Measurements from ENCODE around the gene MRPL21. TPM values are rescaled to one million over a fixed set of nuclear protein-coding genes. Genes with fewer than 3 reads are reported as not detected.

MRPL21 gene
- total and polyA plus RNA-seq, 2 of the 13 experiments (the other 11 are each of a cell fraction or from before 2014, with no cell fraction given): 61.5 to 100 TPM

DNA sequence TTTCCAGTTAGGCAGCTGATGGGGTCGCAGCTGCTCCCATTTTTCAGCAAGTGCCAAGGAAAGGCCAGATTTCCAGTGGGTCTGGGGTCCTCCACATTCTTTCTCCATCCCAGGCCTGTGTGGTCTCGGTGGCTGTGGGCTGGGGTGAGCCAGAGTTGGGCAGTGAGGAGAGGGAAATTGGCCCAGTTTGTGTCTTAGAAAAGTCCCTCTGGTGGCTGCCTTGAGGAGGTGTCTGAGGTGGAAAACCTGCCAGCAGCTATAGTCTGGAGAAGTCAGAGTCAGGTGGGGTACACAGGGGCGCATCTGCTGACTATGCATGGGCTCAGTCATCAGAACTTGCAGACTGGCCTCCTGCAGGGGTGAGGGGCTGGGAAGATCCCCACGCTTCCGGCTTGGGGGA is 46.6 kb upstream of the MRPL21 start:
- POLR2A ChIA-PET: no interaction called here
- BruUV-seq (replicated peaks): no TSS peak
- H4K20me1 ChIP-seq (ENCODE audit: insufficient read depth, low read length): no peaks in the 10 kb centered on the region
- TF ChIP-seq GABPB1 (CRISPR knock-in tag; IDR thresholded peaks at IDR 0.05): no peak
- no peak for TF ChIP-seq CBFB (CRISPR knock-in tag; IDR thresholded peaks at IDR 0.05)
- no peak for TF ChIP-seq ZNF737 (CRISPR knock-in tag; IDR thresholded peaks at IDR 0.05; ENCODE audit: borderline replicate concordance)
- TF ChIP-seq, protein P1, sequence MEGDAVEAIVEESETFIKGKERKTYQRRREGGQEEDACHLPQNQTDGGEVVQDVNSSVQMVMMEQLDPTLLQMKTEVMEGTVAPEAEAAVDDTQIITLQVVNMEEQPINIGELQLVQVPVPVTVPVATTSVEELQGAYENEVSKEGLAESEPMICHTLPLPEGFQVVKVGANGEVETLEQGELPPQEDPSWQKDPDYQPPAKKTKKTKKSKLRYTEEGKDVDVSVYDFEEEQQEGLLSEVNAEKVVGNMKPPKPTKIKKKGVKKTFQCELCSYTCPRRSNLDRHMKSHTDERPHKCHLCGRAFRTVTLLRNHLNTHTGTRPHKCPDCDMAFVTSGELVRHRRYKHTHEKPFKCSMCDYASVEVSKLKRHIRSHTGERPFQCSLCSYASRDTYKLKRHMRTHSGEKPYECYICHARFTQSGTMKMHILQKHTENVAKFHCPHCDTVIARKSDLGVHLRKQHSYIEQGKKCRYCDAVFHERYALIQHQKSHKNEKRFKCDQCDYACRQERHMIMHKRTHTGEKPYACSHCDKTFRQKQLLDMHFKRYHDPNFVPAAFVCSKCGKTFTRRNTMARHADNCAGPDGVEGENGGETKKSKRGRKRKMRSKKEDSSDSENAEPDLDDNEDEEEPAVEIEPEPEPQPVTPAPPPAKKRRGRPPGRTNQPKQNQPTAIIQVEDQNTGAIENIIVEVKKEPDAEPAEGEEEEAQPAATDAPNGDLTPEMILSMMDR (CRISPR knock-in tag; IDR thresholded peaks at IDR 0.05): peak; percentile 30; the same call in 1 of the 2 replicates
- TF ChIP-seq ZNF766 (CRISPR knock-in tag; IDR thresholded peaks at IDR 0.05; ENCODE audit: borderline replicate concordance): no peak
- 0 out of 2 replicates have a peak, but pooled peaks have one; percentile 9 for TF ChIP-seq STAG1 (CRISPR knock-in tag; IDR thresholded peaks at IDR 0.05)
- TF ChIP-seq ZNF577 (CRISPR knock-in tag; IDR thresholded peaks at IDR 0.05; ENCODE audit: borderline replicate concordance, low read depth): no peak
- in situ Hi-C loops (cut with HindIII; ENCODE audit: extremely low pct_ligation_motif_present, low pct_unique_long_range_greater_than_20kb) (no loop called here), intact Hi-C loops (cut with micrococcal nuclease; ENCODE audit: unreplicated experiment) (no loop called here)
- H3K4me3 ChIP-seq (replicated peaks in 1 of 3; ENCODE audit: insufficient read depth in 1 of 3, low read depth in 2 of 3, low read length in 3 of 3): no peak overlapping the region
- H3K4me1 ChIP-seq (ENCODE audit: insufficient read depth, low read length): no peaks in the 10 kb centered on the region
- H3K79me2 ChIP-seq (ENCODE audit: insufficient read depth, low read length): no peaks in the 10 kb centered on the region
- no peak for DNase-seq (ENCODE audit: low spot score)
- 0% methylated on average over 1 of the region's 5 CpGs for WGBS (ENCODE audit: low lambda C conversion rate)
- H3K4me2 ChIP-seq (ENCODE audit: low read depth, low read length): no peak overlapping the region
- CTCF ChIA-PET (ENCODE audit: low intra/inter-chr PET ratio, low total read pairs): no interaction called here
- peak; percentile 70 for ATAC-seq
- no peak overlapping the region for H3K9ac ChIP-seq (ENCODE audit: insufficient read depth, low read depth, low read length)
- H3K27me3 ChIP-seq (ENCODE audit: control insufficient read depth in 1 of 2, insufficient read depth in 2 of 2, low read length in 2 of 2): peaks cover 0 to 4% of the 10 kb centered on the region in 2 experiments; a peak in 2 of 5 replicates
- no peaks in the 10 kb centered on the region for H3K9me3 ChIP-seq (ENCODE audit: low read length)
- H2AFZ ChIP-seq (ENCODE audit: low read length): no peak overlapping the region
- no peak overlapping the region for H3K27ac ChIP-seq (ENCODE audit: extremely low read length, insufficient read depth, low read length)
- no peaks in the 10 kb centered on the region for H3K36me3 ChIP-seq (replicated peaks in 1 of 2; ENCODE audit: control insufficient read depth in 1 of 2, insufficient read depth in 2 of 2, low read length in 2 of 2)
- FAIRE-seq: no peak

DNA sequence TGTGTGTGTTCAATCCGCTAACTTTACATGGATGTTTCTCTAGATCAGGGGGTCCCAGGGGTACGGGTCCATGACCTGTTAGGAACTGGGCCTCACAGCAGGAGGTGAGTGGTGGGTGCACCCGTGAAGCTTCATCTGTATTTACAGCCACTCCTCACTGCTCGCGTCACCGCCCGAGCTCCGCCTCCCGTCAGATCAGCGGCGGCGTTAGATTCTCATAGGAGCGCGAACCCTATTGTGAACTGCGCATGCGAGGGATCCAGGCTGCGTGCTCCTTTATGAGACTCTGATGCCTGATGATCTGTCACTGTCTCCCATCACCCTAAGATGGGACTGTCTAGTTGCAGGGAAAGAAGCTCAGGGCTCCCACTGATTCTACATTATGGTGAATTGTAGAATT is 45.3 kb upstream of the MRPL21 start:
- Histone ChIP-seq H3K9me3 (ENCODE audit: low read length) (no peaks in the 10 kb centered on the region), H3K27ac (ENCODE audit: extremely low read length, insufficient read depth, low read length) (no peak overlapping the region), H3K4me3 (replicated peaks in 1 of 3; ENCODE audit: insufficient read depth in 1 of 3, low read depth in 2 of 3, low read length in 3 of 3) (no peak overlapping the region), H4K20me1 (ENCODE audit: insufficient read depth, low read length) (no peaks in the 10 kb centered on the region), H3K9ac (ENCODE audit: insufficient read depth, low read depth, low read length) (no peak overlapping the region), H3K4me1 (ENCODE audit: insufficient read depth, low read length) (no peaks in the 10 kb centered on the region), H3K27me3 (ENCODE audit: control insufficient read depth in 1 of 2, insufficient read depth in 2 of 2, low read length in 2 of 2) (peaks cover 0 to 4% of the 10 kb centered on the region in 2 experiments; a peak in 2 of 5 replicates), H3K79me2 (ENCODE audit: insufficient read depth, low read length) (no peaks in the 10 kb centered on the region), H3K36me3 (replicated peaks in 1 of 2; ENCODE audit: control insufficient read depth in 1 of 2, insufficient read depth in 2 of 2, low read length in 2 of 2) (no peaks in the 10 kb centered on the region), H2AFZ (ENCODE audit: low read length) (no peak overlapping the region), H3K4me2 (ENCODE audit: low read depth, low read length) (no peak overlapping the region)
- FAIRE-seq (no peak), ATAC-seq (no peak), DNase-seq (ENCODE audit: low spot score) (no peak)
- intact Hi-C loops (cut with micrococcal nuclease; ENCODE audit: unreplicated experiment) (no loop called here), in situ Hi-C loops (cut with HindIII; ENCODE audit: extremely low pct_ligation_motif_present, low pct_unique_long_range_greater_than_20kb) (no loop called here)
- CTCF ChIA-PET (ENCODE audit: low intra/inter-chr PET ratio, low total read pairs): no interaction called here
- POLR2A ChIA-PET: no interaction called here
- no TSS peak for BruUV-seq (replicated peaks)
- 86% methylated on average over 16 of the region's 17 CpGs for WGBS (ENCODE audit: low lambda C conversion rate)
- TF ChIP-seq CC2D1A (CRISPR knock-in tag; IDR thresholded peaks at IDR 0.05): no peak
- TF ChIP-seq SP2 (CRISPR knock-in tag; IDR thresholded peaks at IDR 0.05): no peak
- TF ChIP-seq, protein P2, sequence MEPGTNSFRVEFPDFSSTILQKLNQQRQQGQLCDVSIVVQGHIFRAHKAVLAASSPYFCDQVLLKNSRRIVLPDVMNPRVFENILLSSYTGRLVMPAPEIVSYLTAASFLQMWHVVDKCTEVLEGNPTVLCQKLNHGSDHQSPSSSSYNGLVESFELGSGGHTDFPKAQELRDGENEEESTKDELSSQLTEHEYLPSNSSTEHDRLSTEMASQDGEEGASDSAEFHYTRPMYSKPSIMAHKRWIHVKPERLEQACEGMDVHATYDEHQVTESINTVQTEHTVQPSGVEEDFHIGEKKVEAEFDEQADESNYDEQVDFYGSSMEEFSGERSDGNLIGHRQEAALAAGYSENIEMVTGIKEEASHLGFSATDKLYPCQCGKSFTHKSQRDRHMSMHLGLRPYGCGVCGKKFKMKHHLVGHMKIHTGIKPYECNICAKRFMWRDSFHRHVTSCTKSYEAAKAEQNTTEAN (CRISPR knock-in tag; conservative IDR thresholded peaks at IDR 0.05): no peak
- no peak for TF ChIP-seq SMC3 (IDR thresholded peaks at IDR 0.05; ENCODE audit: low read length)
- no peak for TF ChIP-seq ZNF546 (CRISPR knock-in tag; conservative IDR thresholded peaks at IDR 0.05)
- TF ChIP-seq ZNF839 (CRISPR knock-in tag; IDR thresholded peaks at IDR 0.05; ENCODE audit: borderline replicate concordance): no peak
- no peak for TF ChIP-seq ZSCAN25 (CRISPR knock-in tag; IDR thresholded peaks at IDR 0.05)
- TF ChIP-seq ZNF720 (CRISPR knock-in tag; IDR thresholded peaks at IDR 0.05): no peak
- TF ChIP-seq, protein P3, sequence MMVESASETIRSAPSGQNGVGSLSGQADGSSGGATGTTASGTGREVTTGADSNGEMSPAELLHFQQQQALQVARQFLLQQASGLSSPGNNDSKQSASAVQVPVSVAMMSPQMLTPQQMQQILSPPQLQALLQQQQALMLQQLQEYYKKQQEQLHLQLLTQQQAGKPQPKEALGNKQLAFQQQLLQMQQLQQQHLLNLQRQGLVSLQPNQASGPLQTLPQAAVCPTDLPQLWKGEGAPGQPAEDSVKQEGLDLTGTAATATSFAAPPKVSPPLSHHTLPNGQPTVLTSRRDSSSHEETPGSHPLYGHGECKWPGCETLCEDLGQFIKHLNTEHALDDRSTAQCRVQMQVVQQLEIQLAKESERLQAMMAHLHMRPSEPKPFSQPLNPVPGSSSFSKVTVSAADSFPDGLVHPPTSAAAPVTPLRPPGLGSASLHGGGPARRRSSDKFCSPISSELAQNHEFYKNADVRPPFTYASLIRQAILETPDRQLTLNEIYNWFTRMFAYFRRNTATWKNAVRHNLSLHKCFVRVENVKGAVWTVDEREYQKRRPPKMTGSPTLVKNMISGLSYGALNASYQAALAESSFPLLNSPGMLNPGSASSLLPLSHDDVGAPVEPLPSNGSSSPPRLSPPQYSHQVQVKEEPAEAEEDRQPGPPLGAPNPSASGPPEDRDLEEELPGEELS (CRISPR knock-in tag; IDR thresholded peaks at IDR 0.05): no peak

All from HepG2 (cell line).